HG03460 (cell line): ENCODE data around the gene VPS36.
"Not testable (repeated sequence)": the region's sequence is repeated elsewhere in the genome, so short reads cannot be mapped to it uniquely, and the experiment has no call there.

Experiments
- ATAC-seq: cut with Tn5 transposase; IDR thresholded peaks from one replicate; pipeline ENCODE4 v1.9.1; 2021; ENCODE audit not compliant: unreplicated experiment

Gene VPS36

GRCh38 chr13:52450012-52450792 is at the start of gene VPS36:
Gene VPS36 (minus strand): TSS chr13:52450634. CDS start chr13:52450594, 40 bp downstream.
- ATAC-seq = peak; percentile 64

GRCh38 chr13:52497979-52498378 is 47.5 kb upstream of the VPS36 start:
- ATAC-seq = not testable (repeated sequence)

- ATAC-seq = not testable (repeated sequence)
Measured at GRCh38 chr13:52494241-52494640, 43.8 kb upstream of the VPS36 start.

GRCh38 chr13:52491015-52491414 is 40.6 kb upstream of the VPS36 start:
- not testable (repeated sequence) for ATAC-seq

GRCh38 chr13:52488763-52489162 is 38.3 kb upstream of the VPS36 start:
- not testable (repeated sequence) for ATAC-seq

- ATAC-seq = not testable (repeated sequence)
Measured at GRCh38 chr13:52487078-52487477, 36.6 kb upstream of the VPS36 start.

GRCh38 chr13:52480677-52481428 is 30.4 kb upstream of the VPS36 start:
- ATAC-seq = not testable (repeated sequence)

GRCh38 chr13:52468487-52468886 is 18.1 kb upstream of the VPS36 start:
- not testable (repeated sequence) for ATAC-seq

GRCh38 chr13:52463526-52463925 is 13.1 kb upstream of the VPS36 start:
- no peak for ATAC-seq

GRCh38 chr13:52461265-52461664 is 10.8 kb upstream of the VPS36 start:
- ATAC-seq = no peak

- ATAC-seq = no peak
Measured at GRCh38 chr13:52459668-52460067, 9.2 kb upstream of the VPS36 start.

GRCh38 chr13:52455677-52456041 is 5.2 kb upstream of the VPS36 start:
- peak; percentile 39 for ATAC-seq

GRCh38 chr13:52454820-52455676 is 4.6 kb upstream of the VPS36 start, which contains the start of gene CKAP2:
Gene CKAP2 (plus strand): TSS chr13:52455478. CDS start chr13:52455557, 79 bp downstream.
- ATAC-seq = peak; percentile 74

- no peak for ATAC-seq
Measured at GRCh38 chr13:52454459-52454819, 4.0 kb upstream of the VPS36 start.

GRCh38 chr13:52452470-52452869 is 2.0 kb upstream of the VPS36 start:
- ATAC-seq = no peak

GRCh38 chr13:52451135-52451804 is 836 bp upstream of the VPS36 start:
- no peak for ATAC-seq

GRCh38 chr13:52450793-52451116 is 321 bp upstream of the VPS36 start:
- no peak for ATAC-seq

- no peak for ATAC-seq
Measured at GRCh38 chr13:52449331-52450011, 963 bp downstream of the VPS36 start.

- ATAC-seq = no peak
Measured at GRCh38 chr13:52447815-52448552, 2.5 kb downstream of the VPS36 start.

GRCh38 chr13:52447354-52447753 is 3.1 kb downstream of the VPS36 start:
- no peak for ATAC-seq
